ENCODE results near the gene RPRML. TPM values are rescaled to one million over a fixed set of nuclear protein-coding genes. Genes with fewer than 3 reads are reported as not detected.

The RPRML gene
- total and polyA plus RNA-seq, 2 donors (not counting 1 experiment from before 2014, with no cell fraction given) = not detected

GRCh38 chr17:46931596-46931995, 47.5 kb downstream of the RPRML start:
- H3K9me3 ChIP-seq (ENCODE audit: control insufficient read depth, insufficient read depth, low read depth, low read length) = no peaks in the 10 kb centered on the region
- H3K9ac ChIP-seq (ENCODE audit: insufficient read depth, low read length) = no peak overlapping the region
- H4K20me1 ChIP-seq (ENCODE audit: control insufficient read depth, extremely low read depth, insufficient read depth, low read length) = peaks cover 2% of the 10 kb centered on the region
- no peak for DNase-seq (ENCODE audit: low read depth in 2 of 2)
- H3K4me2 ChIP-seq (ENCODE audit: extremely low read depth, insufficient read depth, low read length) = no peak overlapping the region
- peaks cover 31% of the 10 kb centered on the region for H3K79me2 ChIP-seq (ENCODE audit: control insufficient read depth, insufficient read depth, low read length)
- H3K27me3 ChIP-seq (ENCODE audit: control insufficient read depth, insufficient read depth, low read length) = no peaks in the 10 kb centered on the region
- H3K27ac ChIP-seq (ENCODE audit: insufficient read depth, low read length) = no peak overlapping the region
- no peak overlapping the region for H2AFZ ChIP-seq (ENCODE audit: low read length)
- no peak overlapping the region for H3K4me3 ChIP-seq (replicated peaks in 1 of 4; ENCODE audit: control extremely low read depth in 1 of 4, insufficient read depth in 1 of 4, low read depth in 3 of 4, low read length in 4 of 4)
- TF ChIP-seq CTCF (conservative IDR thresholded peaks at IDR 0.05 in 1 of 2, IDR thresholded peaks at IDR 0.05 in 1 of 2; ENCODE audit: low read depth in 1 of 2, low read length in 2 of 2) = no peak
- TF ChIP-seq EZH2 (IDR thresholded peaks at IDR 0.05; ENCODE audit: low read length, missing control alignments) = no peak
- H3K36me3 ChIP-seq (ENCODE audit: control insufficient read depth, insufficient read depth, low read length) = peaks cover 18% of the 10 kb centered on the region
- no peaks in the 10 kb centered on the region for H3K4me1 ChIP-seq (ENCODE audit: control insufficient read depth, extremely low read depth, insufficient read depth, low read length)

GRCh38 chr17:46930051-46930450, 49.0 kb downstream of the RPRML start:
- Histone ChIP-seq H2AFZ (ENCODE audit: low read length) (no peak overlapping the region), H3K4me2 (ENCODE audit: extremely low read depth, insufficient read depth, low read length) (no peak overlapping the region), H3K9ac (ENCODE audit: insufficient read depth, low read length) (no peak overlapping the region), H3K9me3 (ENCODE audit: control insufficient read depth, insufficient read depth, low read depth, low read length) (no peaks in the 10 kb centered on the region), H3K27me3 (ENCODE audit: control insufficient read depth, insufficient read depth, low read length) (no peaks in the 10 kb centered on the region), H3K4me3 (replicated peaks in 1 of 4; ENCODE audit: control extremely low read depth in 1 of 4, insufficient read depth in 1 of 4, low read depth in 3 of 4, low read length in 4 of 4) (no peak overlapping the region), H3K4me1 (ENCODE audit: control insufficient read depth, extremely low read depth, insufficient read depth, low read length) (peaks cover 2% of the 10 kb centered on the region), H3K27ac (ENCODE audit: insufficient read depth, low read length) (no peak overlapping the region), H3K36me3 (ENCODE audit: control insufficient read depth, insufficient read depth, low read length) (peaks cover 8% of the 10 kb centered on the region), H4K20me1 (ENCODE audit: control insufficient read depth, extremely low read depth, insufficient read depth, low read length) (peaks cover 2% of the 10 kb centered on the region), H3K79me2 (ENCODE audit: control insufficient read depth, insufficient read depth, low read length) (peaks cover 46% of the 10 kb centered on the region)
- TF ChIP-seq CTCF (conservative IDR thresholded peaks at IDR 0.05 in 1 of 2, IDR thresholded peaks at IDR 0.05 in 1 of 2; ENCODE audit: low read depth in 1 of 2, low read length in 2 of 2) = no peak
- no peak for TF ChIP-seq EZH2 (IDR thresholded peaks at IDR 0.05; ENCODE audit: low read length, missing control alignments)
- DNase-seq (ENCODE audit: low read depth in 2 of 2) = no peak

DNA sequence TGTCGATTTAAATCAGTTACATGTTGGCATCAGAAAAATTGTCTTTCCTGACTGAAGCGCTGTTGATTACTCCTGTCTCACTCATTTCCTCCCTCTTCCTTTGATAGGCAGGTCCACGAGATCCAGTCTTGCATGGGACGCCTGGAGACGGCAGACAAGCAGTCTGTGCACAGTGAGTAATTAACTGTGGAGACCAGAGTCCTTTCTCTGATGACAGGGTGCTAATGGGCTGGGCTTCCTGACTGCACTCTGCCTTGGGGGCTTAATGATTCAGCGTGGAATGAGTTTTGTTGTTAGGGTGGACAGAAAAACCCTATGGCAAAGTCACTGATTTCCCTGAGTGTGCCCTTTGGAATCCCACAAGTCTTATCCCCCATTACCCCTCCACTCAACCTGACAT, 49.6 kb downstream of the RPRML start:
- Histone ChIP-seq H3K27me3 (ENCODE audit: control insufficient read depth, insufficient read depth, low read length) (no peaks in the 10 kb centered on the region), H3K4me2 (ENCODE audit: extremely low read depth, insufficient read depth, low read length) (no peak overlapping the region), H3K36me3 (ENCODE audit: control insufficient read depth, insufficient read depth, low read length) (peaks cover 8% of the 10 kb centered on the region), H2AFZ (ENCODE audit: low read length) (no peak overlapping the region), H3K9ac (ENCODE audit: insufficient read depth, low read length) (no peak overlapping the region), H3K79me2 (ENCODE audit: control insufficient read depth, insufficient read depth, low read length) (peaks cover 53% of the 10 kb centered on the region), H3K9me3 (ENCODE audit: control insufficient read depth, insufficient read depth, low read depth, low read length) (no peaks in the 10 kb centered on the region), H3K4me1 (ENCODE audit: control insufficient read depth, extremely low read depth, insufficient read depth, low read length) (peaks cover 2% of the 10 kb centered on the region), H3K27ac (ENCODE audit: insufficient read depth, low read length) (no peak overlapping the region), H3K4me3 (replicated peaks in 1 of 4; ENCODE audit: control extremely low read depth in 1 of 4, insufficient read depth in 1 of 4, low read depth in 3 of 4, low read length in 4 of 4) (no peak overlapping the region), H4K20me1 (ENCODE audit: control insufficient read depth, extremely low read depth, insufficient read depth, low read length) (peaks cover 2% of the 10 kb centered on the region)
- peak in 1 of 2 donors; percentile 64 for DNase-seq (ENCODE audit: low read depth in 2 of 2)
- TF ChIP-seq CTCF (conservative IDR thresholded peaks at IDR 0.05 in 1 of 2, IDR thresholded peaks at IDR 0.05 in 1 of 2; ENCODE audit: low read depth in 1 of 2, low read length in 2 of 2) = no peak
- TF ChIP-seq EZH2 (IDR thresholded peaks at IDR 0.05; ENCODE audit: low read length, missing control alignments) = no peak
